HUES6 (cell line): ENCODE data around the gene FOXN3.

Experiments
- H3K27ac ChIP-seq: 2 replicates; pipeline ENCODE4 v1.7.0; 2013; ENCODE audit warnings: low read depth, mild to moderate bottlenecking, low read length, inconsistent platforms
- H3K27me3 ChIP-seq: 2 replicates; pipeline ENCODE4 v1.6.1; 2013; ENCODE audit warnings: low read length; ENCODE audit not compliant: control insufficient read depth, insufficient read depth
- H3K36me3 ChIP-seq: 2 replicates; pipeline ENCODE4 v1.6.1; 2013; ENCODE audit warnings: low read length; ENCODE audit not compliant: control insufficient read depth, insufficient read depth
- H3K4me1 ChIP-seq: 2 replicates; pipeline ENCODE4 v1.6.1; 2013; ENCODE audit warnings: low read length; ENCODE audit not compliant: control insufficient read depth, insufficient read depth
- H3K4me3 ChIP-seq: 2 replicates; pipeline ENCODE4 v1.5.1; 2013; ENCODE audit warnings: low read depth, low read length
- H3K9ac ChIP-seq: one replicate; pipeline ENCODE4 v1.6.1; 2013; ENCODE audit warnings: mild to moderate bottlenecking, low read length
- H3K9me3 ChIP-seq: 2 replicates; pipeline ENCODE4 v1.6.1; 2013; ENCODE audit warnings: low read depth, low read length; ENCODE audit not compliant: control insufficient read depth, insufficient read depth

The FOXN3 gene

DNA sequence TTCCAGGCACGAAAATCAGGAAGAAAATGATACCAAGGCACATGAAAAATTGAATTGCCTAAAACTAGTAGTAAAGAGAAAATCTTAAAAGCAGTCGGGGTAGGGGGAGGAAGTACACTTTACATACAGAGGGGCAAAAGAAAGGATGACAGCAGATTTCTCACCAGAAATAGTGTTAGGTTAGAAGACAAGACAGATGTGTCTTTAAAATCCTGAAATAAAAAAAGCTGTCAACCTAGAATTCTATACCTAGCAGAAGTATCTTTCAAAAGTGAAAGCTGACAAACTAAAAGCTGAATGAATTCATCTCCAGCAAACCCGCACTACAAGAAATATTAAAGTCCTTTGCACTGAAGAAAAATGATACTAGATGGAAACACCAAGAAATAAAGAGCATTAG, 280.4 kb downstream of the FOXN3 start:
- H3K4me3 ChIP-seq, result no peak overlapping the region
- H3K9ac ChIP-seq, result no peak overlapping the region
- peaks cover 18% of the 10 kb centered on the region for H3K4me1 ChIP-seq
- H3K27ac ChIP-seq, result no peak overlapping the region
- H3K36me3 ChIP-seq, result no peaks in the 10 kb centered on the region
- H3K9me3 ChIP-seq, result peaks cover 3% of the 10 kb centered on the region; the same call in 1 of the 2 replicates
- H3K27me3 ChIP-seq, result no peaks in the 10 kb centered on the region

DNA sequence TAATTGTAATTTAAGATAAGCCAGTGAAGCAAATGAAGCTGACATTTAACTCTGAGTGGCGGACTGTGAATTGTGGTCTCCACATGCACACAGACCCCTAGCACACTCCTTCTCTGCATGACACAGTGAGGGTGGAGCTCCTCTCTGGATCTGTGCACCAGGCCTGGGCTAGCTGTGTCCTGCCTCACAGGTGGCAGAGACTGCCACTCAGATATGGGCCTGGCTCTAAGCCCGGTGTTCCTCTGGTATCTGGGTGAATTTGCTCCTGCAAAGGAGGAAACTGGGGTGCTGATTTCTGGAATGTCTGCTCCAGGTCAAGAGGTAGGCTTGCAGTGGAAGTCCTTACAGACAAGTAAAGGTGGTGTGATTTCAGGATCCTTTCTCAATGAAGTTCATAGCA, 282.4 kb downstream of the FOXN3 start:
- Histone ChIP-seq H3K4me1 (peaks cover 11% of the 10 kb centered on the region), H3K9ac (no peak overlapping the region), H3K27ac (no peak overlapping the region), H3K27me3 (no peaks in the 10 kb centered on the region), H3K4me3 (no peak overlapping the region), H3K9me3 (peaks cover 3% of the 10 kb centered on the region; the same call in 1 of the 2 replicates), H3K36me3 (no peaks in the 10 kb centered on the region)

DNA sequence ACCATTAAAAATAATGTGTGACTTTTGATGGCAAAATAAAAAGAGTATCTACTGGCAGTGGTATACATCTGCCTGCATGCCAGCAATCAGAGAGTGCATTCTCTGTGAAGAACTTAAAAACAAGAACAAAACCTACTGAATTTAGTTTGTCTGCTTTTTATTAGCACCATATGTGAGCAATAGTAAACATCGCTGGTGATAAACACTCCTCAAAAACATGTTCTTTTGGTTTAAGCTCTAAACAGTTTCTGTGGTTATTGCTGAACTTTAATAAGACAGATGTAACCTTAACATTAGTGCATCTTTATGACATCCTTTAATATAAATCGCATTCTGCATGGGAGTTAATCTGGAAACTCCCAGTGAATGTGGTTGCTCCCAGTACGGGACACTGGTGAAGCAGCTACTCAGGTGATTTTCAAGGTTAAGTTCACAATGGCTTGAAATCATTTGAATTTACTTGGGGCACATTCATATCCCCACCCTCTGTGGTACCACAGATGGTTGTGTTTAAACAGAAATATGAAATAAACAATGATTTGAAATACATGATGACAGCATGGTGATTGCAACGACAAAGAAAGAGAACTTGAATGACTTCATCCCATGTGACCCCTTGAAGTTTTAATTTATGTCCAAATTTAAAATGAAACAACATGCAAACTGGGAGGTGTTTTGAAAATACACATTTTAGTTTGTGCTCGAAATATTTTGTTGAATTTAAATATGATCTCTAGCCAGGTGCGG, 285.9 kb downstream of the FOXN3 start:
- Histone ChIP-seq H3K27me3 (no peaks in the 10 kb centered on the region), H3K4me1 (no peaks in the 10 kb centered on the region), H3K9ac (no peak overlapping the region), H3K27ac (no peak overlapping the region), H3K9me3 (no peaks in the 10 kb centered on the region), H3K36me3 (no peaks in the 10 kb centered on the region), H3K4me3 (no peak overlapping the region)

DNA sequence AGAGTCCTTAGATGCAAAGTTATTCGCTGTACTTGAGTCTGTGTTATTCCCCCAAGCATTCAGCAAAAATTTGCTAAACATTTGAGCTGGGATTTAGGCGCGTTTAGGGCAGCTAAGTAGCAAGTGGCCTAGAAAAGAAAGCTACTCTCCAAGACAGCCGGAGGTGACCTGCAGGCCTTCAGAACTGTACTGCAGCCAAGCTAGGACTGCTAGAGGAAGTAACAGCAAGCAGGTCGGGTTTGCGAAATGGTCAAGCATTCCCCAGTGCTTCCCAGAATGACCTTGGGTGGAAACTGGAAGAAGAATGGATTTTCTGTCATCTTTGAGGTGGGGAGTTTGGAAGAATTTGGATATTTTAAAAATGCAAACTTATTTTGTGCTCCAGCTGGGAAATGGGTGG, 287.5 kb downstream of the FOXN3 start:
- no peak overlapping the region for H3K4me3 ChIP-seq
- no peak overlapping the region for H3K9ac ChIP-seq
- H3K27ac ChIP-seq, result no peak overlapping the region
- no peaks in the 10 kb centered on the region for H3K4me1 ChIP-seq
- no peaks in the 10 kb centered on the region for H3K9me3 ChIP-seq
- H3K27me3 ChIP-seq, result peaks cover 6% of the 10 kb centered on the region; the same call in 1 of the 2 replicates
- H3K36me3 ChIP-seq, result no peaks in the 10 kb centered on the region

DNA sequence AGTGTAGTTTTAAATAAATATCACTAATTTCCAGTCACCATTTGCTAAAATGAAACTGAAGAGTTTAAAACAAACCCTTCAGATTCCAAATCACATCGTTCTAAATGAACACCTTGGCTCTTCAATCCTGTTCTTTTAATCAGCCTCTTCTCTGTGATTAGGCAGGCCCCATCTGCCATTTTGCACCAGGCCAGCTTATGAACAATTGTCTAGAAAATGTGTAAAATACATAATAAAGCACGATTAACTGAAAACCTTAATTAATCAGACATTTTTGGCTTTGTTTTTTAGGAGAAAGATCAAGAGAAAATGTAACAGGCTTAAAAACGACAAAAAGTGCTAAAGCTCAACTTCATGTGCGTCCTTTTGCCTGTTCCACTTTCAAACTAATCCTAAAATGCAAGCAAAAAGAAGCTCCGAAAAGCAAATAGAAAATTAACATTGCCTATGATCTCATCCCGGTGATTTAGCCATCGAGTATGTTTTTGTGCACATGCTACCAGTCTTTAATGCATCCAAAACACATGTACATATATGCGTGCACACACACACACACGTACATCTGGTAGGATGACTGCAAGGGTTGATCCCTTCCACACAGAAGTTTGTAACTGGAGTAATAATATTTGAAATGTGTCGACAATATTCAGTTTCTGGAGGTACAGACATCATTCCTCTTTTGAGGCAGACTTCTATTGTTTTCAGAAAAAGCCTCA, 288.6 kb downstream of the FOXN3 start:
- H3K9ac ChIP-seq, result no peak overlapping the region
- peaks cover 6% of the 10 kb centered on the region; the same call in 1 of the 2 replicates for H3K27me3 ChIP-seq
- H3K4me1 ChIP-seq, result no peaks in the 10 kb centered on the region
- H3K9me3 ChIP-seq, result no peaks in the 10 kb centered on the region
- H3K36me3 ChIP-seq, result no peaks in the 10 kb centered on the region
- no peak overlapping the region for H3K4me3 ChIP-seq
- H3K27ac ChIP-seq, result no peak overlapping the region

DNA sequence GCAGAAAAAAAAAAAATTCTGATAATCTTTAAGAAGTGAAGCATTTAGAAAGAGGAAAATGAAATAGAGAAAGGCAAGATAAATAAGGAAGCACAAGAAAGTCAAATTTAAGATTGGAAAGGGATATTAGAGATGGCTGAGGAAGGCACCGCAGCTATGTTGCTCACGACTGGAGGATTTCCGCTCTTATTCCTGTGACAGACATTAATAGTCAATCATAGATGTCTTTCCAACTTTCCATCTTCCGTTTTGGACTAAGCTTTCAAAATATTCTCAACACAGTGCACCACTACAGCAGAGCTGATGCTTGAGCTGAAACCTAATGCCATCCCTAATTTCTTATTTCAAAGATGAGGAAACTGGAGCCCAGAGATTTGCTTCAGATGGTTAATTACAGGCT, 290.6 kb downstream of the FOXN3 start:
- no peak overlapping the region for H3K9ac ChIP-seq
- H3K4me3 ChIP-seq, result no peak overlapping the region
- peaks cover 6% of the 10 kb centered on the region; the same call in 1 of the 2 replicates for H3K27me3 ChIP-seq
- H3K4me1 ChIP-seq, result no peaks in the 10 kb centered on the region
- no peaks in the 10 kb centered on the region for H3K36me3 ChIP-seq
- no peaks in the 10 kb centered on the region for H3K9me3 ChIP-seq
- no peak overlapping the region for H3K27ac ChIP-seq

DNA sequence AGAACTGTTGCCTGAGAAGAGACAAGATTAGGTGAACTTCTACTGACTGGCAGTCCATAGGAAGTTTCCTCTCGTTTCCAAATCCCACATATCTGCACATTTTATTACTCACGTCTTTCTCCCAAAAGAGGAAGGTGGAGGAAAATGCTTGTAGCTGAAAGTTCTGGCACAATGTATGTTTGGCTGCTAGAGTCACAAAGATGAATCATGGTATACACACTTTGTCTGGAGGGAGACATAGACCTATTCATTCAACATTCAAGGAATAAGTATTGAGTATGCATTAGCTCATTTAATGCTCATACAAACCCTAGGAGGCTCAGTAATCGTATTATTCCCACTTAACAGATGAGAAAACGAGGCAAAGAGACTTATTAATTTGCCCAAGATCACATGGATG, 291.8 kb downstream of the FOXN3 start:
- H3K4me1 ChIP-seq, result no peaks in the 10 kb centered on the region
- H3K4me3 ChIP-seq, result no peak overlapping the region
- H3K9ac ChIP-seq, result no peak overlapping the region
- no peak overlapping the region for H3K27ac ChIP-seq
- H3K9me3 ChIP-seq, result 0 out of 2 replicates have a peak, but pooled peaks cover 2% of the 10 kb centered on the region
- peaks cover 6% of the 10 kb centered on the region; the same call in 1 of the 2 replicates for H3K27me3 ChIP-seq
- no peaks in the 10 kb centered on the region for H3K36me3 ChIP-seq

DNA sequence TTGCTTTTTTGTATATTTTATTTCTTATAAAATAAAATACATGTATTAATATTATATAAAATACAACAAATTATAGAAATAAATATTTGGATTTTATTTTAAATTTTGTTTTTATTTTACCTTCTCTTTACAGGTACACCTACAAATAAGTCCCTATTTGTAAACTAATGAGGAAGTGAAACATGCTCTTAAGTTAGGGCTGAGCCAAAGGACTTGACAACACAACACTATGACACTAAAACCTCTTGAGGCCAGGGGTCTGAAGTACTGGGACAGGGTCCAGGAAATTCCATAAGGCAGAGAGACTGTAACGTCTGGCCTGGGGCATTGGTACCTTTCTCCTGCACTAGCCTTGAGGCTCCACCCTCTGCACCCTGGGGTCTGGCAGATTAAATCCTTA, 293.2 kb downstream of the FOXN3 start:
- no peak overlapping the region for H3K4me3 ChIP-seq
- no peaks in the 10 kb centered on the region for H3K36me3 ChIP-seq
- no peak overlapping the region for H3K27ac ChIP-seq
- no peaks in the 10 kb centered on the region for H3K4me1 ChIP-seq
- H3K9me3 ChIP-seq, result peaks cover 11% of the 10 kb centered on the region
- peaks cover 6% of the 10 kb centered on the region; the same call in 1 of the 2 replicates for H3K27me3 ChIP-seq
- no peak overlapping the region for H3K9ac ChIP-seq

DNA sequence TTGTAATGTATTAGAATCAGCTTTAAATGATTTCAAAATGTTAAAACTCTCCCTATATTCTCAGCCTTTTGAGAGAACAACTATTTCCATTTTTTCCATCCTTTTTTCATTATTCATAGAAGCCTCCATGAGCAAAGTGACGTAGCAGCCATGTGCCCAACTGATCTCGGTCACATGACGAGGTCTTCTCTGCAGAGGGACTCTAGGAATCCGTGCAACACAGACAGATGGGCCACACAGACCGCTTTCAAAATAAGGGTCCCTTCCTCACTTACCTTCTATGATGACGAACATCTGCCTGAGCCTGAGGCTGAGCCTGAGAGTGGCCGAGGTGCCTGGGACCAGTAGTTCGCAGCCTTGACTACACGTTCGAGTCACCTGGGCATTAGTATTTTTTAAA, 293.8 kb downstream of the FOXN3 start:
- no peak overlapping the region for H3K4me3 ChIP-seq
- no peaks in the 10 kb centered on the region for H3K4me1 ChIP-seq

DNA sequence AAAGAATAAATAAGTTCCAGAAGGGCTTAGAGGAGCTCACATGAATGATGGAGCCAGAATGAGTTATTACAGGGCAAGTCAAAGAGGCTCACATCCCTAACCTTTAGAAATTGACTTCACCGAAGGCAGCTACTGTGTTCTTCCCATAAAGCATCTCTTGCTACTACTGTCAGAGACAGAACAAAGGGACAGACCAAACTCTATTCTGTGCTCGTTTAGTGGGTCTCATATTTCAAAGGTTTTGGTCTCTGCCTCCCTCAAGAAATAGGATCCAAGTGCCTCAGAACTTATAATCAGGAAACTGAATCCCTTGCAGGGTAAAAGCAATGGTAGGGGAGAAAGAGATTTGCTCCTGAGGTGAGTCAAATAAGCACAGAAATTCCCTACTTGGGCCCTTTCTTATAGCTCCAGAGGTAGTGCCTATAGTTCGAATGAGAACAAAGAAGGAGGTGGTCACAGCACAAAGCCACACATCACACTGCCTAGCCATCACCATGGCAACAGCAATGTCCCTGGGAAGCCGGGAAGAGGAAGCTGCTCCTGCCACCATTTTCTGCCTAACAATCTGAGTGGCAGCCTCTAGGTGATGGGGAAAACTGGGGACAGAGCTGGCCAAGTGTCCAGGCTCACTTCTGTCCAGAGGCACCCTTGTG, 294.9 kb downstream of the FOXN3 start:
- no peak overlapping the region for H3K9ac ChIP-seq
- H3K27me3 ChIP-seq, result peaks cover 6% of the 10 kb centered on the region; the same call in 1 of the 2 replicates
- H3K4me3 ChIP-seq, result no peak overlapping the region
- H3K36me3 ChIP-seq, result no peaks in the 10 kb centered on the region
- H3K27ac ChIP-seq, result no peak overlapping the region
- H3K4me1 ChIP-seq, result no peaks in the 10 kb centered on the region
- H3K9me3 ChIP-seq, result peaks cover 11% of the 10 kb centered on the region

More for the DNA sequence above, 293.8 kb downstream of the FOXN3 start:
- Histone ChIP-seq H3K27ac (no peak overlapping the region), H3K27me3 (peaks cover 6% of the 10 kb centered on the region; the same call in 1 of the 2 replicates), H3K9ac (no peak overlapping the region), H3K9me3 (peaks cover 11% of the 10 kb centered on the region), H3K36me3 (no peaks in the 10 kb centered on the region)

DNA sequence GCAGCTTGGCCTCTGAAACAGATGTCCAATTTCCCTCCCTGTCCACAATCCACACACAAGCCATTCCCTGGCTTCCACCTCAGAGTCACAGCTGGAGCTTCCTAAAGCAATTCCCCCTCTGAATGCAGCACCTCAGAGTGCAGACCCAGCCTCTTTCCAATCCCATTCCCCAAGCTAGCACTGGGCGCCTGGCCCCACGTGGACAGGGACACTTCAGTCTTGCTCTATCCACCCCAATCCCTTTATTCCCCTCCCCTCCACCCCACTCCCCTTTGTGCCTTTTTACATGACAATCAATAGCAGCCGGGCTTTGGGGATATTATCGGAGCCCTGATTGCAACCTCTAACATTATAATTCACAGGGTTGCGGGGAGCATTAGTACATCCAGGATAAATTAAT, 300.0 kb downstream of the FOXN3 start:
- Histone ChIP-seq H3K4me3 (no peak overlapping the region), H3K27me3 (no peaks in the 10 kb centered on the region; the same call in 1 of the 2 replicates), H3K9ac (no peak overlapping the region), H3K27ac (no peak overlapping the region), H3K9me3 (peaks cover 11% of the 10 kb centered on the region), H3K4me1 (no peaks in the 10 kb centered on the region), H3K36me3 (no peaks in the 10 kb centered on the region)
